ENCODE data around the gene CCDC12. TPM values are rescaled to one million over a fixed set of nuclear protein-coding genes. Genes with fewer than 3 reads are reported as not detected.
A peak's percentile ranks its signal among the peaks of the same experiment; 100 is the strongest.

The CCDC12 gene
- polyA plus RNA-seq, 1 of the 3 experiments (the other 2 are of a cell fraction): 105 TPM

- Histone ChIP-seq H3K9me2 (no peaks in the 10 kb centered on the region), H3K27me3 (ENCODE audit: insufficient read depth) (no peaks in the 10 kb centered on the region), H3K79me2 (ENCODE audit: insufficient read depth) (peaks cover 76% of the 10 kb centered on the region), H3K36me3 (replicated peaks in 1 of 2; ENCODE audit: control insufficient read depth in 1 of 2, insufficient read depth in 2 of 2, low read length in 1 of 2) (peaks cover 19 to 20% of the 10 kb centered on the region in 2 experiments), H4K20me1 (ENCODE audit: insufficient read depth) (no peaks in the 10 kb centered on the region), H3K9ac (no peak overlapping the region), H3K27ac (ENCODE audit: low read depth in 2 of 2, low read length in 1 of 2) (peak overlapping the region; percentile 18 to 83; a peak in 3 of 4 replicates), H2AFZ (ENCODE audit: low read depth) (no peak overlapping the region), H3K4me1 (ENCODE audit: control insufficient read depth in 1 of 2, insufficient read depth in 2 of 2, low read depth in 1 of 2, low read length in 1 of 2) (peaks cover 39 to 53% of the 10 kb centered on the region in 2 experiments), H3K4me3 (ENCODE audit: low read depth in 2 of 2, low read length in 1 of 2) (no peak overlapping the region), H3F3A (replicated peaks; ENCODE audit: insufficient read depth) (peaks cover 17% of the 10 kb centered on the region), H3K4me2 (peak overlapping the region; percentile 49; the same call in 1 of the 2 replicates), H3K9me3 (no peaks in the 10 kb centered on the region)
- 69% methylated on average over 3 of the region's 3 CpGs for WGBS (ENCODE audit: low lambda C conversion rate)
- TF ChIP-seq NFIC (IDR thresholded peaks at IDR 0.05; ENCODE audit: borderline replicate concordance) (peak; percentile 38; the same call in 1 of the 2 replicates), EZH2phosphoT487 (IDR thresholded peaks at IDR 0.05; ENCODE audit: borderline replicate concordance, low read depth) (no peak)
- POLR2A ChIA-PET: interaction anchor here (0.7 to 1.4 kb wide), 2 partner anchors 45 to 432 kb away, joined by 3 to 4 read pairs; partner anchors contain the start of gene CCDC12
- CTCF ChIA-PET: interaction anchor here (1.1 to 3.1 kb wide), 6 partner anchors 8 to 64 kb away, joined by 4 to 31 read pairs (median 8); no protein-coding TSS in a partner anchor
- DNase-seq: no peak
Measured at GRCh38 chr3:46930945-46931403, 45.6 kb downstream of the CCDC12 start.

GRCh38 chr3:46930166-46930944, 46.2 kb downstream of the CCDC12 start:
- no peaks in the 10 kb centered on the region for H3K9me2 ChIP-seq
- DNase-seq: no peak
- peak overlapping the region; percentile 18 to 83; a peak in 3 of 4 replicates for H3K27ac ChIP-seq (ENCODE audit: low read depth in 2 of 2, low read length in 1 of 2)
- 91% methylated on average over 9 of the region's 9 CpGs for WGBS (ENCODE audit: low lambda C conversion rate)
- H3K36me3 ChIP-seq (replicated peaks in 1 of 2; ENCODE audit: control insufficient read depth in 1 of 2, insufficient read depth in 2 of 2, low read length in 1 of 2): peaks cover 19 to 26% of the 10 kb centered on the region in 2 experiments
- no peaks in the 10 kb centered on the region for H4K20me1 ChIP-seq (ENCODE audit: insufficient read depth)
- H3K4me3 ChIP-seq (ENCODE audit: low read depth in 2 of 2, low read length in 1 of 2): no peak overlapping the region
- CTCF ChIA-PET: interaction anchor here (0.7 to 2.9 kb wide), 6 partner anchors 11 to 256 kb away, joined by 3 to 15 read pairs (median 4); no protein-coding TSS in a partner anchor
- H3K9me3 ChIP-seq: no peaks in the 10 kb centered on the region
- peaks cover 76% of the 10 kb centered on the region for H3K79me2 ChIP-seq (ENCODE audit: insufficient read depth)
- peaks cover 35 to 47% of the 10 kb centered on the region in 2 experiments for H3K4me1 ChIP-seq (ENCODE audit: control insufficient read depth in 1 of 2, insufficient read depth in 2 of 2, low read depth in 1 of 2, low read length in 1 of 2)
- POLR2A ChIA-PET: interaction anchor here (0.7 to 1.4 kb wide), 2 partner anchors 46 to 433 kb away, joined by 3 to 4 read pairs; partner anchors contain the start of gene CCDC12
- H3K27me3 ChIP-seq (ENCODE audit: insufficient read depth): no peaks in the 10 kb centered on the region
- peak overlapping the region; percentile 49; the same call in 1 of the 2 replicates for H3K4me2 ChIP-seq
- H2AFZ ChIP-seq (ENCODE audit: low read depth): no peak overlapping the region
- H3F3A ChIP-seq (replicated peaks; ENCODE audit: insufficient read depth): peaks cover 12% of the 10 kb centered on the region
- H3K9ac ChIP-seq: no peak overlapping the region
- TF ChIP-seq TAF1 (IDR thresholded peaks at IDR 0.05; ENCODE audit: borderline replicate concordance, low read depth, low read length) (no peak), CHD2 (IDR thresholded peaks at IDR 0.05; ENCODE audit: low read length, partially characterized antibody) (no peak), NFIC (IDR thresholded peaks at IDR 0.05; ENCODE audit: borderline replicate concordance) (no peak), RXRA (IDR thresholded peaks at IDR 0.05; ENCODE audit: borderline replicate concordance, low read depth) (no peak), REST (IDR thresholded peaks at IDR 0.05; ENCODE audit: low read depth, low read length) (no peak), MAX (IDR thresholded peaks at IDR 0.05; ENCODE audit: low read depth) (no peak), RCOR1 (IDR thresholded peaks at IDR 0.05; ENCODE audit: low read length) (no peak), FOXM1 (IDR thresholded peaks at IDR 0.05; ENCODE audit: low read depth) (no peak), EZH2phosphoT487 (IDR thresholded peaks at IDR 0.05; ENCODE audit: borderline replicate concordance, low read depth) (no peak), YY1 (IDR thresholded peaks at IDR 0.05; ENCODE audit: low read depth) (no peak), GABPA (IDR thresholded peaks at IDR 0.05; ENCODE audit: low read depth) (no peak), MXI1 (IDR thresholded peaks at IDR 0.05; ENCODE audit: low read depth, low read length) (no peak), PBX3 (IDR thresholded peaks at IDR 0.05) (no peak), RAD21 (IDR thresholded peaks at IDR 0.05; ENCODE audit: low read length) (no peak), SMC3 (IDR thresholded peaks at IDR 0.05; ENCODE audit: low read depth, low read length) (no peak), POLR2AphosphoS5 (IDR thresholded peaks at IDR 0.05; ENCODE audit: low read depth, low read length) (no peak), USF2 (IDR thresholded peaks at IDR 0.05; ENCODE audit: borderline replicate concordance, low read depth, low read length) (no peak), ELF1 (IDR thresholded peaks at IDR 0.05) (no peak)

Data from SK-N-SH (cell line).